K562 (cell line): ENCODE measurements around the gene PPP1R9B. TPM values are rescaled to one million over a fixed set of nuclear protein-coding genes. Genes with fewer than 3 reads are reported as not detected.

ENCODE experiments used
- ATAC-seq: fragments of 200-7000 bp; cut with Tn5 transposase; 3 replicates; pipeline ENCODE4 v1.9.1; 2020; ENCODE audit warnings: moderate library complexity
- Bru-seq: library from RNA; stranded (reverse); fragments of 400-500 nt; gene quantifications from one replicate; lab custom pipeline; 2021; lab: Mats Ljungman, UMichigan
- BruChase-seq, 2 experiments: library from RNA; stranded (reverse); fragments of 400-500 nt; gene quantifications; one replicate each; lab custom pipeline; 2021; lab: Mats Ljungman, UMichigan
- BruUV-seq: library from RNA; stranded (reverse); fragments of 400-500 nt; replicated peaks from 2 replicates; lab custom pipeline; 2021; lab: Mats Ljungman, UMichigan
- CTCF ChIA-PET: fragments of 300-600 bp; formaldehyde crosslinking; extraction: SDS; loops from one replicate; lab custom pipeline; 2021; ENCODE audit warnings: low intra/inter-chr PET ratio; lab: Yijun Ruan, JAX
- POLR2A ChIA-PET: fragments of 300-600, 350-650 bp; sonication (Branson Sonifier 250); formaldehyde crosslinking; extraction: SDS; loops from one replicate; lab custom pipeline; 2021; ENCODE audit warnings: antibody characterized with exemption, inconsistent platforms; lab: Yijun Ruan, JAX
- DNase-seq, 4 experiments: peaks; one replicate each; pipeline versions ENCODE4 v3.0.0 to v3.0.0-alpha.2; 2011 to 2018; ENCODE audit warnings: low spot score in 3 of 4, mixed read lengths in 3 of 4; ENCODE audit errors: extremely low read depth in 1 of 4
- FAIRE-seq: peaks from 2 replicates; lab custom pipeline; 2011; peaks lifted over from hg19 to GRCh38; lab: Jason Lieb, UNC
- H2AFZ ChIP-seq: 2 replicates; pipeline ENCODE4 v1.6.0; 2011; ENCODE audit warnings: low read depth, low read length, control low read depth, inconsistent platforms
- H3K27ac ChIP-seq: fragments of 200-600 bp; 3 replicates; pipeline ENCODE4 v1.8.0; 2011; ENCODE audit warnings: low read depth, mild to moderate bottlenecking, control low read depth, inconsistent platforms, low read length, moderate library complexity, mixed read lengths; ENCODE audit errors: extremely low read depth
- H3K27me3 ChIP-seq, 2 experiments: fragments of 300-600 bp in 1 of 2; 2 replicates in 1 of 2; 3 replicates in 1 of 2; pipeline versions ENCODE4 v1.6.0 to v1.8.0; 2011; ENCODE audit warnings: inconsistent platforms in 2 of 2, low read length in 2 of 2, mild to moderate bottlenecking in 1 of 2, mixed read lengths in 1 of 2, moderate library complexity in 1 of 2; ENCODE audit not compliant: control insufficient read depth in 2 of 2, insufficient read depth in 2 of 2
- H3K36me3 ChIP-seq: fragments of 300-600 bp; 3 replicates; pipeline ENCODE4 v1.8.0; 2011; ENCODE audit warnings: mild to moderate bottlenecking, low read length, inconsistent platforms; ENCODE audit not compliant: control insufficient read depth, insufficient read depth
- H3K4me1 ChIP-seq, 2 experiments: fragments of 200-600 bp in 1 of 2; replicated peaks in 1 of 2; 2 replicates in 1 of 2; 3 replicates in 1 of 2; pipeline versions ENCODE4 v1.5.1 to v1.8.0; 2011; ENCODE audit warnings: inconsistent platforms in 2 of 2, low read length in 2 of 2, mild to moderate bottlenecking in 1 of 2, mixed read lengths in 1 of 2, moderate library complexity in 1 of 2; ENCODE audit not compliant: control insufficient read depth in 2 of 2, insufficient read depth in 2 of 2
- H3K4me2 ChIP-seq: 2 replicates; pipeline ENCODE4 v1.6.1; 2011; ENCODE audit warnings: low read length, control low read depth, inconsistent platforms, mixed read lengths; ENCODE audit not compliant: insufficient read depth
- H3K4me3 ChIP-seq: fragments of 200-600 bp; sonication (generic), shearing (Covaris generic); 2 replicates; pipeline ENCODE4 v1.5.1; 2016; ENCODE audit warnings: control low read depth, inconsistent platforms
- H3K79me2 ChIP-seq: fragments of 200-600 bp; 3 replicates; pipeline ENCODE4 v1.8.0; 2011; ENCODE audit warnings: low read length, inconsistent platforms; ENCODE audit not compliant: control insufficient read depth, insufficient read depth
- H3K9ac ChIP-seq, 2 experiments: 2 replicates each; pipeline versions ENCODE4 v1.6.0 to v1.6.1; 2011; ENCODE audit warnings: low read depth in 2 of 2, low read length in 2 of 2, control low read depth in 1 of 2, inconsistent platforms in 1 of 2, mild to moderate bottlenecking in 1 of 2, mixed read lengths in 1 of 2; ENCODE audit not compliant: insufficient read depth in 1 of 2
- H3K9me1 ChIP-seq: one replicate; pipeline ENCODE4 v1.6.0; 2011; ENCODE audit warnings: inconsistent platforms, mild to moderate bottlenecking, low read length, moderate library complexity; ENCODE audit not compliant: control insufficient read depth, insufficient read depth
- H3K9me3 ChIP-seq: replicated peaks from 2 replicates; pipeline ENCODE4 v1.5.1; 2011; ENCODE audit warnings: low read depth, low read length, inconsistent platforms; ENCODE audit not compliant: control insufficient read depth, insufficient read depth
- H4K20me1 ChIP-seq: replicated peaks from 2 replicates; pipeline ENCODE4 v1.6.1; 2011; ENCODE audit warnings: low read length, inconsistent platforms, mixed read lengths; ENCODE audit not compliant: control insufficient read depth, insufficient read depth
- FOXK1 ChIP-seq: sonication (generic); formaldehyde crosslinking; IDR thresholded peaks from 2 replicates; pipeline ENCODE4 v1.8.0; 2022; ENCODE audit warnings: missing genetic modification reagents, mild to moderate bottlenecking, borderline replicate concordance
- RB1 ChIP-seq: fragments of 450-650 bp; IDR thresholded peaks from 2 replicates; pipeline ENCODE4 v1.6.1; 2017; ENCODE audit warnings: low read depth, mild to moderate bottlenecking
- RBM14 ChIP-seq: fragments of 200-400 bp; formaldehyde crosslinking; IDR thresholded peaks from 2 replicates; pipeline ENCODE4 v1.6.1; 2018; ENCODE audit warnings: low read depth, mild to moderate bottlenecking, low read length, moderate library complexity, borderline replicate concordance; ENCODE audit not compliant: insufficient read depth
- ZNF589 ChIP-seq: fragments of 200-800 bp; sonication (Bioruptor generic); IDR thresholded peaks from 2 replicates; pipeline ENCODE4 v1.6.1; 2016; ENCODE audit warnings: low read depth, missing genetic modification characterization, missing compliant biosample characterization
- whole genome bisulfite sequencing: fragments of 100-300 bp; shearing (Covaris generic); methylation state at CpG from one replicate; pipeline ENCODE4 v1.1.6; 2016; ENCODE audit warnings: low coverage, mixed read lengths; ENCODE audit not compliant: insufficient coverage; ENCODE audit errors: missing lambda C conversion rate; 5-methylcytosine and 5-hydroxymethylcytosine counted together
- in situ Hi-C: fragments of 300-500 bp; cut with MboI; formaldehyde crosslinking; loops from 4 replicates; pipeline ENCODE4 v1.15.0; 2018; ENCODE audit warnings: inconsistent platforms, mixed read lengths
- intact Hi-C: fragments of 100-400 bp; cut with micrococcal nuclease; formaldehyde crosslinking; loops from 2 replicates; pipeline ENCODE4 v1.14.2; 2022
- long read RNA-seq, 3 experiments: library from polyadenylated mRNA in 2 of 3; library from RNA in 1 of 3; unstranded in 2 of 3; stranded (forward) in 1 of 3; transcript quantifications; one replicate each; pipeline ENCODE4 v2.0.0, GENCODE V29; 2019 to 2022
- polyA minus RNA-seq, 3 experiments: library from RNA; depleted of rRNA, polyadenylated mRNA; stranded (reverse); fragments of >200 nt; gene quantifications; 2 replicates each; pipeline ENCODE4 v1.2.3, GENCODE V29; 2011
- polyA plus RNA-seq, 8 experiments: library from polyadenylated mRNA; depleted of rRNA in 4 of 8; stranded (reverse) in 5 of 8; unstranded in 3 of 8; fragments of >200 nt; fragmentation: Nextera tagmentation in 2 of 8; fragmentation: Illumina TruSeq in 1 of 8; extraction: Ambion mirVana in 2 of 8; extraction: Trizol in 1 of 8; gene quantifications; 2 replicates each; pipeline versions ENCODE4 v1.2.1 to v1.2.3, GENCODE V29; 2011 to 2014; ENCODE audit warnings: inconsistent platforms in 1 of 8, missing spikeins in 1 of 8
- total RNA-seq, 7 experiments: library from RNA; depleted of rRNA in 6 of 7; stranded (reverse); fragments of >200 nt in 6 of 7; fragmentation: Illumina TruSeq in 2 of 7; extraction: Trizol in 2 of 7; gene quantifications; 2 replicates each; pipeline versions ENCODE4 v1.2.1 to v1.2.3, GENCODE V29; 2011 to 2021; ENCODE audit warnings: low replicate concordance in 1 of 7
- TF ChIP-seq, protein P1 (sequence below), 3 experiments: fragments of 200-800 bp in 1 of 3; fragments of 250-450 bp in 1 of 3; fragments of 450-650 bp in 1 of 3; sonication (Bioruptor Pico) in 1 of 3; sonication (Bioruptor generic) in 1 of 3; formaldehyde crosslinking in 1 of 3; IDR thresholded peaks; 2 replicates each; pipeline versions ENCODE4 v1.6.1 to v1.8.0; 2016 to 2022; ENCODE audit warnings: mild to moderate bottlenecking in 2 of 3, missing genetic modification characterization in 2 of 3, missing compliant biosample characterization in 1 of 3, moderate library complexity in 1 of 3
- TF ChIP-seq, protein P2 (sequence below): fragments of 450-650 bp; IDR thresholded peaks from one replicate; pipeline ENCODE4 v1.6.1; 2018; ENCODE audit warnings: mild to moderate bottlenecking, moderate library complexity; ENCODE audit not compliant: partially characterized antibody

Gene PPP1R9B, protein sequence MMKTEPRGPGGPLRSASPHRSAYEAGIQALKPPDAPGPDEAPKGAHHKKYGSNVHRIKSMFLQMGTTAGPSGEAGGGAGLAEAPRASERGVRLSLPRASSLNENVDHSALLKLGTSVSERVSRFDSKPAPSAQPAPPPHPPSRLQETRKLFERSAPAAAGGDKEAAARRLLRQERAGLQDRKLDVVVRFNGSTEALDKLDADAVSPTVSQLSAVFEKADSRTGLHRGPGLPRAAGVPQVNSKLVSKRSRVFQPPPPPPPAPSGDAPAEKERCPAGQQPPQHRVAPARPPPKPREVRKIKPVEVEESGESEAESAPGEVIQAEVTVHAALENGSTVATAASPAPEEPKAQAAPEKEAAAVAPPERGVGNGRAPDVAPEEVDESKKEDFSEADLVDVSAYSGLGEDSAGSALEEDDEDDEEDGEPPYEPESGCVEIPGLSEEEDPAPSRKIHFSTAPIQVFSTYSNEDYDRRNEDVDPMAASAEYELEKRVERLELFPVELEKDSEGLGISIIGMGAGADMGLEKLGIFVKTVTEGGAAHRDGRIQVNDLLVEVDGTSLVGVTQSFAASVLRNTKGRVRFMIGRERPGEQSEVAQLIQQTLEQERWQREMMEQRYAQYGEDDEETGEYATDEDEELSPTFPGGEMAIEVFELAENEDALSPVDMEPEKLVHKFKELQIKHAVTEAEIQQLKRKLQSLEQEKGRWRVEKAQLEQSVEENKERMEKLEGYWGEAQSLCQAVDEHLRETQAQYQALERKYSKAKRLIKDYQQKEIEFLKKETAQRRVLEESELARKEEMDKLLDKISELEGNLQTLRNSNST
- total RNA-seq (2011; cell fraction: chromatin; rRNA removed; ENCODE audit: low replicate concordance): 29.7 and 49.5 TPM in 2 replicates
- 27.6 and 29.7 TPM in 2 replicates for total RNA-seq (2011; cell fraction: nucleolus; rRNA removed)
- 29.0 and 30.6 TPM in 2 replicates for total RNA-seq (2011; cell fraction: nucleoplasm; rRNA removed)
- total RNA-seq (2014; rRNA removed): 45.5 and 52.9 TPM in 2 replicates
- 9.9 and 14.5 TPM in 2 replicates for total RNA-seq (2014; rRNA removed; fragmentation: Illumina TruSeq; extraction: Trizol)
- 28.6 and 29.0 TPM in 2 replicates for total RNA-seq (2015; rRNA removed; fragmentation: Illumina TruSeq; extraction: Trizol)
- 56.6 and 63.5 TPM in 2 replicates for total RNA-seq (2021)
- polyA plus RNA-seq (2011; rRNA removed): 11.6 and 12.7 TPM in 2 replicates
- 11.9 and 15.6 TPM in 2 replicates for polyA plus RNA-seq (2011; cell fraction: cytosol; rRNA removed)
- 50.9 and 52.5 TPM in 2 replicates for polyA plus RNA-seq (2011; cell fraction: nucleus; rRNA removed)
- polyA plus RNA-seq (2012): 27.4 and 32.9 TPM in 2 replicates
- polyA plus RNA-seq (2014; fragmentation: Illumina TruSeq; extraction: Trizol): 24.7 and 25.5 TPM in 2 replicates
- under 1 TPM; 0.10 to 0.13 TPM for polyA plus RNA-seq (2014; fragmentation: Nextera tagmentation; extraction: Ambion mirVana)
- 34.2 and 35.7 TPM in 2 replicates for polyA plus RNA-seq (2014; rRNA removed)
- 18.9 and 21.8 TPM in 2 replicates for polyA minus RNA-seq (2011; rRNA and poly(A)+ RNA removed)
- polyA minus RNA-seq (2011; cell fraction: cytosol; rRNA and poly(A)+ RNA removed): 17.7 and 18.7 TPM in 2 replicates
- polyA minus RNA-seq (2011; cell fraction: nucleus; rRNA and poly(A)+ RNA removed): 12.4 and 25.9 TPM in 2 replicates
- percentile 76 among the genes with signal in this experiment for Bru-seq, nascent RNA
- BruChase-seq, experiment 1, labeled RNA remaining after a 2-hour chase: percentile 73 among the genes with signal in this experiment
- percentile 81 among the genes with signal in this experiment for BruChase-seq, experiment 2, labeled RNA remaining after a 6-hour chase
- long read RNA-seq, experiment 1, full-length matches to known transcripts: 9 of 34 reads
- long read RNA-seq, experiment 1, partial matches to known transcripts: 2 of 34 reads
- long read RNA-seq, experiment 1, other reads (novel, unspliced or antisense): 23 of 34 reads
- long read RNA-seq, experiment 2, full-length matches to known transcripts: 5 of 74 reads
- long read RNA-seq, experiment 2, partial matches to known transcripts: 36 of 74 reads
- long read RNA-seq, experiment 2, other reads (novel, unspliced or antisense): 33 of 74 reads
- long read RNA-seq, experiment 3: 0 reads

DNA sequence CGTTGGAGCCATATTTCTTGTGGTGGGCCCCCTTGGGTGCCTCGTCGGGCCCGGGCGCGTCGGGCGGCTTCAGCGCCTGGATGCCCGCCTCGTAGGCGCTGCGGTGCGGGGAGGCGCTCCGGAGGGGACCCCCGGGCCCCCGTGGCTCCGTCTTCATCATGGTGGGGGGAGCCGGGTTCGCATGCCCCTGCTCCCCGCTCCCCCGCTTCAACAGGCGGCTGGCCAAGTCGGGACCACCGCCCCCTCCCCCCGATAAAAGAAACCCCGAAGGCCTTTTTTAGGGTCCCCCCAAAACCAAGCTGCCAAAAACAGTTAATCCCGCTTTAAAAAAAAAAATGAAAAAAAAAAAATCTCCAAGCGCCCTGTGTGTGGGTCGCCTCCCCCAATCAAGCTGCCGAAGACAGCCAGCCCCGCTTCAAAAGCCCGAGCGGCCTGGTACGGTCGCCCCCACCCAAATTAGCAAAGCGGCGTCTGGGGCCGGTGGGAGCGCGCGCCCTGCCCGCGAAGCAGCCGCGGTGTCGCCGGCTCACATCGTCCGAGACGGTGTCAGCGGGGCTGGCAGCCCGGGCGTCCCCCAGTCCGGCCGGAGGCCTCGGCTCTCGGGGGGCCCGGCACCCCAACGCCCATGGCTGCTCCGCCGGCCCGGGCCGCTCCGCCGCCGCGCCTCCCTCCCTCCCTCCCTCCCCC lies at the start of gene PPP1R9B:
TSS of gene PPP1R9B (minus strand) at position 324 of the 687 bp plus-strand sequence. CDS start at position 160, 164 bp downstream.
- no peak for FAIRE-seq
- DNase-seq: no peak
- TF ChIP-seq ZNF589 (CRISPR knock-in tag) (0 out of 2 replicates have a peak, but pooled peaks have one; percentile 5), RB1 (peak; percentile 15; the same call in 1 of the 2 replicates), RBM14 (0 out of 2 replicates have a peak, but pooled peaks have one; percentile 8), FOXK1 (CRISPR knock-in tag) (no peak)
- TF ChIP-seq, protein P1, sequence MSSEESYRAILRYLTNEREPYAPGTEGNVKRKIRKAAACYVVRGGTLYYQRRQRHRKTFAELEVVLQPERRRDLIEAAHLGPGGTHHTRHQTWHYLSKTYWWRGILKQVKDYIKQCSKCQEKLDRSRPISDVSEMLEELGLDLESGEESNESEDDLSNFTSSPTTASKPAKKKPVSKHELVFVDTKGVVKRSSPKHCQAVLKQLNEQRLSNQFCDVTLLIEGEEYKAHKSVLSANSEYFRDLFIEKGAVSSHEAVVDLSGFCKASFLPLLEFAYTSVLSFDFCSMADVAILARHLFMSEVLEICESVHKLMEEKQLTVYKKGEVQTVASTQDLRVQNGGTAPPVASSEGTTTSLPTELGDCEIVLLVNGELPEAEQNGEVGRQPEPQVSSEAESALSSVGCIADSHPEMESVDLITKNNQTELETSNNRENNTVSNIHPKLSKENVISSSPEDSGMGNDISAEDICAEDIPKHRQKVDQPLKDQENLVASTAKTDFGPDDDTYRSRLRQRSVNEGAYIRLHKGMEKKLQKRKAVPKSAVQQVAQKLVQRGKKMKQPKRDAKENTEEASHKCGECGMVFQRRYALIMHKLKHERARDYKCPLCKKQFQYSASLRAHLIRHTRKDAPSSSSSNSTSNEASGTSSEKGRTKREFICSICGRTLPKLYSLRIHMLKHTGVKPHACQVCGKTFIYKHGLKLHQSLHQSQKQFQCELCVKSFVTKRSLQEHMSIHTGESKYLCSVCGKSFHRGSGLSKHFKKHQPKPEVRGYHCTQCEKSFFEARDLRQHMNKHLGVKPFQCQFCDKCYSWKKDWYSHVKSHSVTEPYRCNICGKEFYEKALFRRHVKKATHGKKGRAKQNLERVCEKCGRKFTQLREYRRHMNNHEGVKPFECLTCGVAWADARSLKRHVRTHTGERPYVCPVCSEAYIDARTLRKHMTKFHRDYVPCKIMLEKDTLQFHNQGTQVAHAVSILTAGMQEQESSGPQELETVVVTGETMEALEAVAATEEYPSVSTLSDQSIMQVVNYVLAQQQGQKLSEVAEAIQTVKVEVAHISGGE (CRISPR knock-in tag; IDR thresholded peaks at IDR 0.05): no peak
- TF ChIP-seq, protein P2, sequence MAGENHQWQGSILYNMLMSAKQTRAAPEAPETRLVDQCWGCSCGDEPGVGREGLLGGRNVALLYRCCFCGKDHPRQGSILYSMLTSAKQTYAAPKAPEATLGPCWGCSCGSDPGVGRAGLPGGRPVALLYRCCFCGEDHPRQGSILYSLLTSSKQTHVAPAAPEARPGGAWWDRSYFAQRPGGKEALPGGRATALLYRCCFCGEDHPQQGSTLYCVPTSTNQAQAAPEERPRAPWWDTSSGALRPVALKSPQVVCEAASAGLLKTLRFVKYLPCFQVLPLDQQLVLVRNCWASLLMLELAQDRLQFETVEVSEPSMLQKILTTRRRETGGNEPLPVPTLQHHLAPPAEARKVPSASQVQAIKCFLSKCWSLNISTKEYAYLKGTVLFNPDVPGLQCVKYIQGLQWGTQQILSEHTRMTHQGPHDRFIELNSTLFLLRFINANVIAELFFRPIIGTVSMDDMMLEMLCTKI: no peak

More for the DNA sequence above, at the start of gene PPP1R9B:
- in situ Hi-C loops (no loop called here), intact Hi-C loops (no loop called here)
- Histone ChIP-seq H2AFZ (peak within 1 kb of the TSS; percentile 81), H3K9ac (peak within 1 kb of the TSS; percentile 67 to 97), H3K9me1 (peaks cover 10% of the 10 kb centered on the region), H4K20me1 (peaks cover 14% of the 10 kb centered on the region), H3K27ac (peak within 1 kb of the TSS; percentile 87), H3K4me3 (peak within 1 kb of the TSS; percentile 67), H3K79me2 (peaks cover 65% of the 10 kb centered on the region), H3K4me1 (peaks cover 54 to 98% of the 10 kb centered on the region in 2 experiments), H3K9me3 (no peaks in the 10 kb centered on the region), H3K4me2 (peak within 1 kb of the TSS; percentile 92), H3K27me3 (no peaks in the 10 kb centered on the region), H3K36me3 (peaks cover 27% of the 10 kb centered on the region)
- POLR2A ChIA-PET: interaction anchor here (0.8 to 1.1 kb wide), 2 partner anchors 20 to 80 kb away, joined by 3 to 6 read pairs; no protein-coding TSS in a partner anchor
- ATAC-seq: peak; percentile 6
- WGBS: 1% methylated on average over 42 of the region's 69 CpGs
- CTCF ChIA-PET: no interaction called here
- BruUV-seq: no TSS peak
